Sciatic nerve (tissue), 2 donors: Measurements from ENCODE around the gene CYB561D2. TPM values are rescaled to one million over a fixed set of nuclear protein-coding genes. Genes with fewer than 3 reads are reported as not detected.

ENCODE experiments used
- ATAC-seq: fragments of 200-7000 bp; cut with Tn5 transposase; one replicate; pipeline ENCODE4 v1.9.1; 2020; ENCODE audit warnings: mild to moderate bottlenecking, moderate library complexity
- DNase-seq: peaks from one replicate; pipeline ENCODE4 v3.0.0-alpha.2; 2020; ENCODE audit warnings: low spot score
- intact Hi-C: fragments of 100-400 bp; cut with DNase I; formaldehyde crosslinking; loops from one replicate; pipeline ENCODE4 v1.14.2; 2022
- total RNA-seq: library from RNA; stranded (reverse); fragmentation: NEBNext Ultra II Directional; extraction: Animal tissue kit (Norgen Biotek cat#: 25700); gene quantifications from one replicate; pipeline ENCODE4 v1.2.1, GENCODE V29; 2021
- donor health status: DM: no; HTN: no; CAD: no.
- donor health status: DM: no; HTN: no; CAD: no.

CYB561D2 gene
- total RNA-seq, 1 donor from 2014 or later, result 10.1 TPM

DNA sequence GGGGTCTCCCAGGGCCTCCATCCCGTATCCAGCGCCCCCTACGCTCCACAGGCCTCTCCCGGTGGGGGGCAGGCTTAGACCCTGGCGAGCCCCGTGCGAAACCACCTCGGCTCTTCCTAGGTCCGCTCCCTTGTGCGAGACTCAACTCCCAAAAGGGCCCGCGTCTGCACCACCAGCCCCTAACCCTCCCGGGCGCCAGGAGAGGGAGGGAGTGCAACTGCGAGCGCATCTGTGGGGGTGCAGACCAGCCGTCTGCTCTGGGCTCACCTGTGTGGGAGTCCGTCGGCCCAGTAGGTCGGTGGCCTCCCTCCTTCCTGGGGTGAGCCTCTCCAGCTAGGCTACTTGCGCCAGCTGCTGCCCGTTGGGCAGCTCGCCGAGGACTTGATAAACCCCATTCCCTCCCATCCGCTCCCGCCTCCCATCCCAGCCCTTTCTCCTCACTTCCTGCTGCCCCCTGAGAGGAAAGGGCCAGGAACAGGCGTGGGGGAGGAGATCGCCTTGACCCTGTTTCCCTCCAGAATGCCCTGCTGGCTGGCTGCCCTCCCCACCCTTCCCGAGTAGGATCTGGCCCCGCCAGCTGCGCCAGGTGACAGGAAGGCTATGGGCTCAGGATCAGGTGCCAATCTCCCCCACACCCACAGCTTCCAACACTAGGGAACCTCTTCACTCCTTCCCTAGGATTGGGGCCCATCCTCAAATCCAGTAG, 28.1 kb upstream of the CYB561D2 start, which contains the start of gene HYAL2:
TSS of gene HYAL2 (minus strand) at position 360 of the 706 bp plus-strand sequence. CDS start 2,256 bp downstream, outside the sequence.
- peak; percentile 81 for DNase-seq
- ATAC-seq, result peak; percentile 8
- intact Hi-C loops, result no loop called here

DNA sequence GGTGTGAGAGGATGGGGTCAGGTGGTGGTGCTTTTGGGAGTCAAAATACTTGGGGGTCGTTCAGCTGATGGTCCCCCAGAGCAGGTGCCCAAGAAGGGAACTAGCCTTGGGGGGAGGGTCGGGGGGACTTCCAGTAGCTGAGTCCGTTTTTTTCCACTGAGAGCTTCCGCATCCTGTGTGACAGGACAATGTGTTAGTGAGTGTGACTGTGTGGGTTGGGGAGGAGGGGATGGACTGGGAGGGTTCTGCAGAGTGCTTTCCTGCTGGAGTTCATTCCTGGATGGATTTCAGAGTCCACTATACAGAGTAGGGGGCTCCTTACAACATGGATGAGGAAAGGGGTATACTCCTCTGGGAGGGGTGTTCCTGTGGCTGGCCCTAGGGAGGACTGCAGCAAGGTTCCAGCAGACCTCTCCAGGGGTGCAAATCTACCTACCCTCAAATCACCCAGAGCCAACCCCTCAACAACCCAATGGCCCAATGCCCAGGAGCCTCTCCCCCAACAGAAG, 27.5 kb upstream of the CYB561D2 start:
- DNase-seq (no peak), ATAC-seq (no peak)

DNA sequence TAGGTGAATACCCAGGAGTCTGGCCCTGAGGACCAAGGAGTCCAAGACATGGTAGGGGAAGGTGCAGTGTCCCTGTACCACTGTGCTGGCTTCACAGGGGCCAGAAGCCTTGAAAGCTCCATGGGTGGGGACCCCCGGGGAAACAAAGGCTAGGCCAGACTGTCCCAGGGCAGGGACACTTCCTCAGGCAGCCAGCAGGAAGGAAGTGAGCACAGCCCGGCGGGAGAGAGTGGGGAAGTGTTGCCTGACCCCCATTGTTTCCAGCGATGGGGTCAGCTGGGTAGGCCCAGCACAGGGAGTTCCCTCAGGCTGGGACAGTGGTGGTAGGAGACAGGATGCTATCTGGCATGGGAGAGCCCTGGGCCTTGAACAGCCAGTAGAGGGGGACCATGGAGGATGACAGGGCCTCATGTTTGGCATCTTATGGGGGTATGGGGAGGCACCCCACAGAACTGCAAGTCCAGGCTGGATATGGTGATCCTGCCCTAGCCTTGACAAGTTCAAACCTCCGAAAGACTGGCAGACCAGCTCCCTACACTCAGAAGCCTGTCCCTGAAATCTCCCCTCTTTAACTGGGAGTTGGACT, 27.0 kb upstream of the CYB561D2 start:
- ATAC-seq (no peak), DNase-seq (no peak)
- intact Hi-C loops, result no loop called here

More for the DNA sequence above, 27.5 kb upstream of the CYB561D2 start:
- intact Hi-C loops, result no loop called here

DNA sequence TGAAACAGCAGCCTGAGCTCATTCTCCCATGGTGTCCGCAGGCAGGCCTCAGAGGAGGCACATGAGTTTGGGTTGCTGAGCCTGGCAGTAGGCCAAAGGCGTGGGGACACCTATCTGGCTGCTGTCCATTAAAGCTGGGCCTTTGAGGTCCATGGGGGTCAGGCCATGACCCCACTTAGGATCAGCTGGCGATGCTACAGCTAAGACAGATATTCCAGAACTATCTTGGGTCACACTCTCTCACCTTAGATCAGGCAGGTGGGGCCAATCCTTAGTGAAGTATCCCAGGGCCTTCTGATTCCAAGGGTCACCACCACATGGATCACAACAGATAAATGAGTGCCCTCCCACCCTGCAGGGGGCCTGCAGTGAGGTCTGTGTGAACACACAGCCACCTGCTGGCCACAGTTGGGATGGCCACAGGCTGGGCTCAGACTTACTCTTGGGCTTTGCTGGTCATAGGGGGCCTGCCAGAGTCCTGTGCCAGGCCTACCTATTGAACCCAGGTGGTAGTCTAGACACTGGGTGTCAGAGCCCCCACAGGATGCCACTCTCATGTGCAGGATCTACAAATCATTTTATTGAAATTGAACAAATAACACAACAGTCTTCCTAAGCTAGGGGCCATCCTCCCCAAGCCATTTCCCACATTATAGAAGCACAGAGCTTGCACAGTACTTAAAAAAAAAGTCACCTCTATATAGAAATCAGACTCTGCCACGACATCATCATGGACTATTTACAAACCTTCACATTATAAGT, 26.1 kb upstream of the CYB561D2 start:
- intact Hi-C loops, result no loop called here
- ATAC-seq (no peak), DNase-seq (peak; percentile 85)

DNA sequence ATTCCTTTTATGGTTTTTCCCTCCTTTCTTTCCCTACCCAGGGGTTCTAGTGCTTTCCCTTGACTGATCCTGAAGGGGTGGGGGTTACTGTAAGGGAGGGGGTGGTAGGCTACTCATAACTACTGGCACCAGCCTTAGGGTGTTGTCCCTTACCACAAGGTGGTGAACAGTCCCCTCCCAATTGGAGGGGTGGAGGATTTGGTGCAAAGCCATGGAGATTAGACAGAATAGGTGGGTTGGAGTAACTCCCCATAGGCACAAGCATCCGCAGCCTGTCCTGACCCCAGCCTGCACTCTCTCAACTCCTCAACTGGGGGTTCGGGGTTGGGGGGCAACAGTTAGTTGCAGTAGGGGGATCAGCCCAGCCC, 25.6 kb upstream of the CYB561D2 start:
- DNase-seq (no peak), ATAC-seq (no peak)
- intact Hi-C loops, result no loop called here

DNA sequence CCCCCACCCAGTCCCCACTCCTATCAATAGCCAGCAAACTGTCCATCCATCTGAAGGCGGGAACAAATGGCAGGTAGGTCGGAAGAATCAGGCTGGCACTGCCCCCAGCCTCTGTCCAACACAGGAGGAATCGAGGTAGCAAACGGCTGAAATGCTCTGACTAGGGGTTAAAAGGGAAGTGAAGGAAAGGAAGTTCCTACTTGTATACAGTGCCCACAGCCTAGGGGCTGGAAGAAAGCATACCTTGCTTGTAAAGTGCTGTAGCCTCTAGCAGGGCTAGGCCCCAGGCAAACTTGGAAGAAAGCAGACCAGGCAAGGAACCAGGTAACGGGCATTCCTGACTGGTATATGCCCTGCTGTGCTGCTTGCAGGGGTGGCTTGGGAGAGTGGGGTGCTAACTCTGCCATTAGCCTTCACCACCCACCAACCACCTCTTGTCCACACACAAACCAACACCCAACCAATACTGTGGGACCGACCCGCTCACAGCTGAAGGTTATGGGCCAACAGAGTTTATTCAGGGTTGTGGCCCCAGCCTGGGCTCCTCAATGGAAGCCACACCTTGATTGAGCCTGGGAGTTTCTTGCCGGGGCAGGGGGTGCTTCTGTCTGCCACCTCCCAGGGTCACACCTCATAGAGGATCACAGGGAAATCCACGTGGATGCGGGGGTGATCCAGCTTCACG, 25.0 kb upstream of the CYB561D2 start:
- DNase-seq (no peak), ATAC-seq (no peak)
- intact Hi-C loops, result no loop called here

DNA sequence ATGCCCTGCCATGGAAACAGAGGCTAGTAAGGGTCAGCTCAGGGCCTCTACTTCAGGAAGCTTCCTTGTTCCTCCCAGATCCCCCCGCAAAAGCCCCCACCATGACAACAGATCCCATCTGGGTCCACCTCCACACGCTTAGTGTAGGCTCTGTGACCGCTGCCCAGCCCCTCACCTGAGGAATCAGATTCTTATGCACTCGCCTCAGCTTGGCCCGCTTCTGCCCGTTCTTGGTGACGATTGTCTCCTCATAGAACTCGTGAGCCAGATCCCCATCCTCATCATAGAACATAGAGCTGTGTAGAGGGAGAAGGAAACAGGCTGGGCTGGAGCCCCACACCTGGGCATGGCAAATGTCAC, 24.5 kb upstream of the CYB561D2 start:
- no peak for DNase-seq
- ATAC-seq, result no peak
- intact Hi-C loops, result no loop called here

DNA sequence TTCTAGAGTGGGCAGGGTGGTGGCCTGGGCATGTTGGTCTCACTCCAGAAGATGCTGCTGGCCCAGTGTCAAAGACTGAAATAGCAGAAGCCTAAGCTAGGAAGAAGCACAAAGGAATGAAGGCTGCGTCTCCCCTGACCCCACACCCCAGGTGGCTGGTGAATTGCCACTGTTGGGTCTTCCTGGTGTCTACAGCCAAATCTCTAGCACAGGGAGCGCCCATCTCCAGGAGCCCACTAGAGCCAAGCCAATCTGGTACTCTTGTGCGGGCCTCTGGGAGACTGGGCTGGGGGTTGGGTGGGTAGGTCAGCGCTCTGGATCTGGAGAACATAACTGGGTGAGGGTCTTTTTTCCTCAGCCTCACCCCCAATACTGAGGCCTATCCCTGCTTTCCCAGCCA, 23.5 kb upstream of the CYB561D2 start:
- intact Hi-C loops, result no loop called here
- no peak for ATAC-seq
- no peak for DNase-seq

DNA sequence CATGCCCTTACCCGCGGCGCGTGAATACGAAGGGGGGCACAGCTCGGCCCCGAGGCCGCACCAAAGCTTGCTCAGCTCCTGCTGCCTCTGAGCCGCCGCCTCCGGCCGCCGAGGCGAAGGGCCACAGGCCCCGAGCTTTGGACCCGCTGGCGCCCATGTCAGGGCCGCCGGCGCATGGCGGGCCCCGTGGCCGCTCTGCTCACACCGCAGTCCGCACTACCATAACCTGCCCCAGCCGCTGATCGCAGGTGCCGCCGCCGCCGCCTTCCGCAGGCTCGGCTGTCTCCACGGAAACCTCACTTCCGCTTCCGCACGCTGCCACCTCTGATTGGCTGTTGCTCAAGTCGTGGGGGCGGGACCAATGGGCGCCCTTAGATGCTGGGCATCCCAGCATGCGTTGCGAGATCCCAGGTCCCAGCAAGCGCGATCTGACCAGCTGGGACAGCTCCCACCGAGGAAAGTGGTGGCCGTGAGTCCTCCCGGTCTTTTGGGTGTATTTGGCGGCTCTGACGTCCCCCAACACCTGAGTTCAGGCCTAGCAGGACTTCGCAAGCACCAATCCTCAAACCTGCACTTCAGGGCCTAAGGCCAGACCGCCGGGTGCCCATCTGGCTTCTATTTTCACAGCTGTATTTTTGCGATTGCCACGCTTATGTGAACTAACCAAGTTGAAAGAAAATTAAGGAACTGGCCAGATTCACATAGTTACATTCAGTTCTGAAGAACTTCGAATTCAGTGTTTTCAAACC, 22.5 kb upstream of the CYB561D2 start, which contains the start of gene TUSC2:
TSS of gene TUSC2 (minus strand) at position 281 of the 749 bp plus-strand sequence. CDS start at position 157, 124 bp downstream.
- intact Hi-C loops, result no loop called here
- peak; percentile 91 for ATAC-seq
- DNase-seq, result peak; percentile 98

DNA sequence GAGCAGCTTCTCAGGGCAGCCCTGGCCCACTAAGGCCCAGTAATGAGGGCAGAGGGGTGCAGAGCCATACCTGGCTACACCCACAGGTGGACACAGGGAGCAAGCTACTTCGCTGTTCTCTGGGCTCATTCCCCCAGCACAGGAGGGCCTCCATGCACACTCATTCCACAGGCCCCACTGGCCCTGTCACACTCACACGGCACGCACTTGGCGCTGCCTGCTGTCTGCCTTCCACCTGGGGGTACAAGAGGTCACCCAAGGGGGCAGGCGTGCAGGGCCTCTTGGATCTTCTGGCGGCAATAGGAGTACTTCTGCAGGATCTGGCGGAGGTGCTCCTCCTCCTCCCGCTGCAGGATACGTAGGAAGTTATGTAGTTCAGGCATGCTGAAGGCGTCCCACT, 20.3 kb upstream of the CYB561D2 start:
- no peak for DNase-seq
- intact Hi-C loops, result no loop called here

DNA sequence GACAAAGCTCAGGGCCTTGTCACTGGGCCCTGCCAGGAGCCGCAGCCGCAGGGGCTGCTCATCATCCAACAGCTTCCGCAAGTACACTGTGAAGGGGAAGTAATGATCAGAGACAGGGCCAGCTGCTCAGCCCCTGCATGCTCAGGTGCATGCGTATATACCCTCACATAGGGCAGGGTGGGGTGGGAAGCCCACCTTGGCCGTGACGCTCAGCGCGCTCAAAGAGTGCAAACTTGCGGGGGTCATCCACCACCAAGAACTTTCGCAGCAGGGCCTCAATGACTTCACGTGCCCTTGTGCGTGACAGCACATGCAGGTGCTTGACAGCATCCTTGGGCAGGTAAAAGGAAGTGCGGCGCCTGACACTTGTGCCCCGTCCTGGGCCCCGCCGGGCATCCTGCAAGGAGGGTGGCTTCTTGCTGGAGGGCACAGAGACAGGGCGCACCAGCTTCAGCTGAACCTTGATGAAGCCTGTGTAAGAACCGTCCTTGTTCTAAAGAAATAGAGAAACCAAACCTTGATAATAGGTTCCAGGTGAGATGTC, 19.2 kb upstream of the CYB561D2 start:
- intact Hi-C loops, result no loop called here
- ATAC-seq, result no peak
- DNase-seq, result no peak

More for the DNA sequence above, 20.3 kb upstream of the CYB561D2 start:
- ATAC-seq, result no peak

DNA sequence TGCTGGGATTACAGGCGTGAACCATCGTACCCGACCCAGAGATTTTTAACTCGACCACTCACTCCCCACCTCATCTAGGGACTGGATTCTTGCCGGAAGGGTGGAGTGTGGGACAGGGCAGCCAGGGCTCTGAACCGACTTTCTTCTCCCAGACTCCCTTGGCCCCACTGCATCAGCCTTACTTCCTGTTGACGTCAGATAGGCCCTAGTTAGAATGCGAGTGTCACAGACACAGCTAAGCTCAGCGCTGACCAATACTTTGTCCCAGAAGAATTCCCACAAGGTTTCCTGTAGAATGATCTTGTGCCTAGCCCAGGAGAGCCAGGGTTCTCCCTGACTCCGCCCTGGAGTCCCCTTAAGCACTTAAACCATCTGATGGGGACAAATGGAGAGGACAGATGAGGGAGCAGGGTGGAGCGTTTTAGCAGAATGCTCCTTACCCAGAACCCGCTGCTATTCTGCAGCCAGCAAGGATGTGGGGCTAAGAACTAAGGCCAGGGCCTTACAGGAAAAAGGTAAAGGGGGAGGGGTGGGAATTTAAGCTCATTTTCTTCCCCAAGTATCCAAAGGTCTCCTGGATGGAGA, 16.8 kb upstream of the CYB561D2 start:
- intact Hi-C loops, result no loop called here
- ATAC-seq (peak; percentile 9), DNase-seq (peak; percentile 72)

DNA sequence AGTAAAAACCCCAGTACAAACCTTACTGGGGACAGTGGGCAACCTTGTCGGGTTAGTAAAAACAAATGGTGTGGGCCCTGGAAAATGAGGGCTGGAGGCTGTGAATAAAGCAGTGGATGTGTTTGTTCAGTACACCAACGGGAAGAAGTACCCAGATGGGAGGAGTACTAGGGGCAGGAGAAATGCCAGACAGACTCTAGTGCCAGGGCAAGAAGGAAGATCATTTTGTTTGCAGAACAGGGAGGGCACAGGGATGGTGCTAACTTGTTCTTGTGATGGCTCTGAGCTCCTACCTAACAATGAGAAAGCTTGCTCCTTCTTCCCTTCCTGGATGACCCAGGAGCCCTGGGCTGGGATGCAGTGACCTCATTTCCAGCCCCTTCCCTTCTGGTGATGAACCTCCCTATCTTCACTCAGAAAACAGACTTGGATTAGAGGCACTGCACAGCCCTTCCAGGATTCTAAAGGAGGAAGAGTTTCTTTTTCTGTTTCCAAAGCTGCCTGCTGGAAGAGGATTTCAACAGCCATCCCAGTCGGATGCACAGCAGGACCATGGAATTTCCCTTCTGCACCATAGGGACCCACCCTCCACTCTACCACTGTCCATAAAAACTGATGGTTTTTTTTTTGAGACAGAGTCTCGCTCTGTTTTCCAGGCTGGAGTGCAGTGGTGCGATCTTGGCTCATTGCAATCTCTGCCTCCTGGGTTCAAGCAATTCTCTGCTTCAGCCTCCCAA, 16.2 kb upstream of the CYB561D2 start:
- intact Hi-C loops, result no loop called here
- ATAC-seq (no peak), DNase-seq (no peak)

DNA sequence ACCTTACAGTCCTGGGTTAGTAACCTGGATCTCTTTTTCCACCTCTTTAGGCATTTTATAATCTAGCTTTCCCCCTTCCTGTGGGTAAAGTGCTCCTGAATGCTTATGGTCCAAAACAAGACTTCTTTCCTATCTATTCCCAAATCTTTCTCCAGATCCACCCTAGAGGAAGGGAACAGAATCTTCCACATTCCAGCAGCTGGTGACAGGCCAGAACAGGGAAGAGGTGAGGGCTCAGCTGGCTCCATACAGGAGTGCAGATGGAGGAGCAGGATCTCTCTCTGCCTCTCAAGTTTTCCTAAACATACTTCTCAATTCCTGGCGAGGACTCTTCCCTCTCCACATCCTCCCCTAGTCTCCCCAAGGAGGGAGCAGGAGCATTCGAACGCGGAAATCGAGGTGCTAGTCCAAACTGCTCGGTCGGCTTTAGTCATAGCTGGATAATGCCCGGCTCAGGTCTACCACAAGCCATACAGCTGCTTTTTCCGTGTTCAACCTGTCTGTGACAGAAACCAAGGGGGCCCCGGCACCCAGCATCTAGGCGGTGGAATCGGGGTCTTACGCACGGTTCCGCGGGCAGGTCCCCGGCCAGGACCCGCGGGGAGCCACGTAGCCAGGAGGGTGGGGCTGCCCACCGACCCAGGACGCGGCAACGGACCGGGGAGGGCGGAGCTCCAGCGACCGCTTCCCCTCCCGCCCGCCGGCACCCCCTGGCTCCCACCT, 14.0 kb upstream of the CYB561D2 start:
- intact Hi-C loops, result no loop called here
- DNase-seq (no peak), ATAC-seq (no peak)

DNA sequence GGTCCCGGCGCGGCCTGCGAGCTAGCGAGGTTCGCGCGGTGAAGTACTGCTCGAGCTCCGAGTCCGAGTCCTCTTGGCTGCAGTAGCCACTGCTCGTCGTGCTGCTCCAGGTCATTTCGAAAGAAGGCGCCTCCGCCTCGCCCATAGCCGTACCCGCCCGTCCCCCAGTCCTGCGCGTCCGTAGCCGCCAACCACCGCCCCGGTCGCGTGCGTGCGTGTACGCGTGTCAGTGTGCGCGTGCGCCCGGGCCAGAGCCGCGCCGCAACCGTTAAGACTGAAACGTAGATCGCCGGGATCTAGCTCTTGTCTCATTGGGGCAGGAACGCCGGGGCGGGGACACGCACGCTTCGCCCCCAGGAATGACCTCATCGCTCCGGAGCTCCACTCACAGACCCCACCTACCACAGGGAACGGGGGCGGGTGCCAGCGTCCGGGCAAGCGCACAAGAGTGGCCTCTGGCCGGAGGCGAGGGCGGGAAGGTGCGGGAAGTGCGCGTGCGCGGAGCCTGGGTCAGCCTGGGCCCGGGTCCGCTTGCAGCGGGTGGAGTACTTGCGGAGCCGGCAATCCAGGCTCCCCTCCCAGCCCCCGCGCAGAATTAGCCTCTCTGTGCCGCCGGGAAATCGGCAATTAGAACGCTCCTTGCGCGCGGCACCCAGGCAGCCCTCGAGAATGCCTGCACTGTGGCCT, 13.3 kb upstream of the CYB561D2 start:
- ATAC-seq, result peak; percentile 92
- DNase-seq, result peak; percentile 100
- intact Hi-C loops, result no loop called here

DNA sequence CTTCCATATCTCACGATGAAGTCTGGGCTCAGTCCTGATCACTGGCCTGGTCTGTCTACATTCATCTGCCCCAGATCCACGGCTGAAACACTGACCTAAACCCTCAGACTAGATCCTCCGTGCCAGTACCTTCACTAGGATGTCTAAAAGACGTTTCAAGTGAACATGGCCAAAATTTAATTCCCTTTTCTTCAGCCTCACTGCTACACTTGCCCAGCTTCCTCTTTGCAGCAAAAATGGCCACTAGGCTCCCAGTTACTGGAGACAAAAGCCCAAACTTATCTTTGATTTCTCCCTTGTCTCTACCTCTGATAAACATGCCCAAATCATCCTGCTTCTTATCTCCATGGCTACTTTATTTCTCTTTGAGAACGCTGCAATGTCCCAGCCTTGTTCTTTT, 11.7 kb upstream of the CYB561D2 start:
- intact Hi-C loops, result no loop called here
- DNase-seq (no peak), ATAC-seq (no peak)
